Gastrocnemius medialis (tissue), 4 donors: ENCODE results near the gene SERINC2.

Source experiments
- CTCF ChIP-seq, 5 experiments: fragments of 450-650 bp in 3 of 5; fragments of 200-600 bp in 2 of 5; sonication (generic) in 2 of 5; IDR thresholded peaks in 4 of 5; conservative IDR thresholded peaks in 1 of 5; 1 replicate in 4 of 5; 2 replicates in 1 of 5; pipeline ENCODE4 v1.5.1; 2016 to 2019; ENCODE audit warnings: antibody characterized with exemption in 5 of 5, mild to moderate bottlenecking in 3 of 5, moderate library complexity in 3 of 5
- POLR2A ChIP-seq, 2 donors: fragments of 450-650 bp; IDR thresholded peaks; one replicate each; pipeline ENCODE4 v1.6.1; 2017; ENCODE audit warnings: antibody characterized with exemption in 2 of 2, mild to moderate bottlenecking in 2 of 2, moderate library complexity in 2 of 2

GRCh38 chr1:31441558-31441957, 28.5 kb downstream of the SERINC2 start:
- TF ChIP-seq CTCF (IDR thresholded peaks at IDR 0.05 in 4 of 5, conservative IDR thresholded peaks at IDR 0.05 in 1 of 5) (no peak), POLR2A (IDR thresholded peaks at IDR 0.05) (no peak)
